ENCODE results near the gene RAPGEF1.
A peak's percentile ranks its signal among the peaks of the same experiment; 100 is the strongest.

Gene RAPGEF1

GRCh38 chr9:131583836-131584555, 155.9 kb downstream of the RAPGEF1 start:
- Mint-ChIP-seq H3K4me3 (no peak overlapping the region), H3K9me3 (no peaks in the 10 kb centered on the region), H3K36me3 (peaks cover 62% of the 10 kb centered on the region), H3K27ac (peak overlapping the region; percentile 84), H3K27me3 (no peaks in the 10 kb centered on the region), H3K4me1 (peaks cover 41% of the 10 kb centered on the region)
- DNase-seq = no peak
- CTCF ChIA-PET = interaction anchor here (2.0 to 2.1 kb wide), 2 partner anchors 155 to 156 kb away, joined by 6 to 9 read pairs; partner anchors contain the start of gene RAPGEF1

DNA sequence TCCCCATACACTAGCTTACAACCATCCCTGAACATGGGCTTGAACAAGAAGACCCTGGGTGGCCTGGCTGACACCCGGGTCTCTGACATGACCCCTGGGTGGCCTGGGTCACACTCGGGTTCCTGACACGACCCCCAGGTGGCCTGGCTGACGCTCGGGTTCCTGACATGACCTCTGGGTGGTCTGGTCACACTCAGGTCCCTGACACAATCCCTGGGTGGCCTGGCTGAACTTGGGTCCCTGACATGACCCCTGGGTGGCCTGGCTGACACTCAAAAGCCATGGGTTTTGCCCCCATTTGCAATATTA, 156.6 kb downstream of the RAPGEF1 start:
- no peaks in the 10 kb centered on the region for H3K9me3 Mint-ChIP-seq
- no peaks in the 10 kb centered on the region for H3K27me3 Mint-ChIP-seq
- peak overlapping the region; percentile 9 for H3K27ac Mint-ChIP-seq
- no peak for DNase-seq
- peaks cover 45% of the 10 kb centered on the region for H3K4me1 Mint-ChIP-seq
- no peak overlapping the region for H3K4me3 Mint-ChIP-seq
- H3K36me3 Mint-ChIP-seq = peaks cover 62% of the 10 kb centered on the region
- CTCF ChIA-PET = no interaction called here

DNA sequence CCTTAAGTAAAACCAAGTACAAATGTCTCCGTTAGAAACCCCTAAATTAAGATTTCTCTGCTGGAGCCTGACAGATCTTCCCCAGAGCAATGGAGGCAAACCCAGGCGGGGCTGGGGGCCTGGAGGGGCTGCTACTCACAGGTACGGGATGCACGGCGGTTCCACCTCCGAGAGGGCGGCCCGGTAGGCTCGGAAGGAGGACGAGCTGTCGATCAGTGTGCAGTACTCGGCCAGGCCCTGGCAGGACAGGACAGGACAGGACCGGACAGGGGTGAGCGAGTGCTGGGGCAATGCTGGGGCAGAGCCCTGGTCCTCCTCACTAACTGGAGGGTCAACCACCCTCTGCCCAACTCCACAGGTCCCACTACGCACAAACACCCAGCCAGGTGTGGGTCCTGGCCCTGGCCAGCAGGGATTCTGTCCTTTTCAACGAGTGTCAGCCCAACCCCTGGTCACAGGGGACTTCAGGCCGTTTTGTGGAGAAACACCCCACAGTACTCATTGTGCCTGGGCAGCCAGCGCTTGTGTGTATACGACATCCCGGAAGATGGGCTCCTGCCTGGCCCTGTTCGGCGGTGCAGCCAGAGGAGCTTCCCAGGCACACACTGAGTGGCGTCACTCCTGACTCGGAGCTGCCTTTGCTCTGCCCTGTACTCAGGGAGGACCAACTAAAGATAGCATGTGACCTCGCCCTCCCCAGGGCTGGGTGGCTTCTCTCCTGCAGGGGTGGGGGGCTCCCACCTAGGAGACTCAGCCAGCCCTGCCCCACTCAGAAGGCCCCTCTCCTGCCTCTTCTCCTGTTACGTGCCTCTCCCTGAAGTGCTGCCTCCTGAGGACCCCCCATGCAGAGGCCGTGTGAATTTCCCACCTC, 157.2 kb downstream of the RAPGEF1 start:
- CTCF ChIA-PET = interaction anchor here (1.1 kb wide), 1 partner anchor 31 kb away, joined by 3 read pairs; no protein-coding TSS in a partner anchor
- Mint-ChIP-seq H3K36me3 (peaks cover 63% of the 10 kb centered on the region), H3K4me3 (no peak overlapping the region), H3K27ac (peak overlapping the region; percentile 37), H3K4me1 (peaks cover 50% of the 10 kb centered on the region), H3K27me3 (no peaks in the 10 kb centered on the region), H3K9me3 (no peaks in the 10 kb centered on the region)
- no peak for DNase-seq

DNA sequence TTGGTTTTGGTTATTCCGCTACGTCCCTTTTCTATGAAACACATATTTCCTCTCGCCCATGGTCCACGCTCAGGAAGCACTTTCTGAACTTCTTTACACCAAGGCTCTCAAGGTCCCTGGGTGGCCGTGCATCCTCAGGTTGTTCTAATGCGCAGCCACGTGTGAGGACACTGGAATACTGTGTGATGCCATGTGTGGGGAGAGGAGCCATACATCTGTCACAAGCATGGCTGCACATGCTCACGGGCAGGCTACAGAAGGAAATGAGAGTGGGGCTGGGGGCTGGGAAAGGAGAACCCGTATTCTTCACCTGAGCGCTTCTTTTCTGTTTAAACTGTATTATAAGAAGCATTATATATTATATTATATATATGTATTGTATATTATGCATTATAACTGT, 157.8 kb downstream of the RAPGEF1 start:
- no peak for DNase-seq
- Mint-ChIP-seq H3K9me3 (no peaks in the 10 kb centered on the region), H3K4me3 (no peak overlapping the region), H3K4me1 (peaks cover 50% of the 10 kb centered on the region), H3K36me3 (peaks cover 63% of the 10 kb centered on the region), H3K27me3 (no peaks in the 10 kb centered on the region), H3K27ac (peak overlapping the region; percentile 3)
- CTCF ChIA-PET = interaction anchor here (1.1 kb wide), 1 partner anchor 31 kb away, joined by 3 read pairs; no protein-coding TSS in a partner anchor

- peak overlapping the region; percentile 75 for H3K27ac Mint-ChIP-seq
- H3K4me3 Mint-ChIP-seq = no peak overlapping the region
- H3K4me1 Mint-ChIP-seq = peaks cover 43% of the 10 kb centered on the region
- no peaks in the 10 kb centered on the region for H3K9me3 Mint-ChIP-seq
- H3K36me3 Mint-ChIP-seq = peaks cover 56% of the 10 kb centered on the region
- DNase-seq = no peak
- no peaks in the 10 kb centered on the region for H3K27me3 Mint-ChIP-seq
- CTCF ChIA-PET = interaction anchor here (2.0 kb wide), 1 partner anchor 167 kb away, joined by 8 read pairs; no protein-coding TSS in a partner anchor
These were observed 159.5 kb downstream of the RAPGEF1 start for GRCh38 chr9:131580358-131580757.

- H3K4me1 Mint-ChIP-seq = peaks cover 38% of the 10 kb centered on the region
- CTCF ChIA-PET = interaction anchor here (1.3 to 2.0 kb wide), 4 partner anchors 10 to 230 kb away, joined by 3 to 8 read pairs (median 6); no protein-coding TSS in a partner anchor
- peaks cover 52% of the 10 kb centered on the region for H3K36me3 Mint-ChIP-seq
- DNase-seq = no peak
- peak overlapping the region; percentile 75 for H3K27ac Mint-ChIP-seq
- H3K9me3 Mint-ChIP-seq = no peaks in the 10 kb centered on the region
- H3K4me3 Mint-ChIP-seq = no peak overlapping the region
- no peaks in the 10 kb centered on the region for H3K27me3 Mint-ChIP-seq
These were observed 160.1 kb downstream of the RAPGEF1 start for GRCh38 chr9:131579789-131580211.

DNA sequence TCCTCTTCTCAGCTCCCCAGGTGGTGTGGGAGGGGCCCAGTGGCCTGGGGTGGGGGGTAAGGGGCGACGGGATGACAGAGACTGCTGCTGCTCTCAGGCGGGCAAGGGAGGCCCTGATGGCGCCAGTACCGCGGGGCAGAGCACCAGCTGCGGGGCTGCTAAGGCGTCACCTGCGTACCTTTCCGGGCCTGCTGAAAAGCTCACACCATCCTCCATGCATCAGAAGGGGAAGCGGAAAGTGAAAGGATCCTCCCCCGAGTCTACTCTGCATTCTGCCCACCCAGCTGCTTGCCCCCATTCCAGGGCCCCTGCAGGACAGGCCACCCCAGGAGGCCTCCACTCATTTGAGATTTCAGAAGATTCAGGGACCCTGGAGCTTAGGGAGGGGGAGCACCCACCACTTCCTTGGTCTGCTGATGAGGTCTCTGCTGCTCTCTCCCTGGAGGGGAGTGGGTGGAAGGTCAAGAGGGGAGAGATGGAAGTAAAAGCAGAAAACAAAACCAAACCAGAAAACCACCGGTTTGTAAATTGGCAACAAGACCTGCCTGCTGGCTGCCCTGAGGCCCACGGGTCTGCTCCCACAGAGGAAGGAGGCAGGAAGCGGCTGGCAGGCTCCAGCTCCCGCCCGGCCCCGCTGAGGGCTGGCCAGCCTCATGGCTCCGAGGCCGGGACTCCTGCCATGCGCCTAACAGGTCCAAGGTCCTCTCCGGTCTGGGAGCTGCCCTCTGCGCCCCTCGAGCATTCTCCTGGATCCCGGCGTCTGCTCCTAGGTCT, 161.0 kb downstream of the RAPGEF1 start:
- peak; percentile 77 for DNase-seq
- peaks cover 48% of the 10 kb centered on the region for H3K36me3 Mint-ChIP-seq
- peak overlapping the region; percentile 96 for H3K27ac Mint-ChIP-seq
- no peaks in the 10 kb centered on the region for H3K9me3 Mint-ChIP-seq
- CTCF ChIA-PET = interaction anchor here (1.1 to 2.0 kb wide), 6 partner anchors 11 to 229 kb away, joined by 3 to 8 read pairs (median 4); no protein-coding TSS in a partner anchor
- H3K4me3 Mint-ChIP-seq = peak overlapping the region; percentile 41
- no peaks in the 10 kb centered on the region for H3K27me3 Mint-ChIP-seq
- H3K4me1 Mint-ChIP-seq = peaks cover 32% of the 10 kb centered on the region

- Mint-ChIP-seq H3K27me3 (no peaks in the 10 kb centered on the region), H3K27ac (peak overlapping the region; percentile 96), H3K4me1 (peaks cover 28% of the 10 kb centered on the region), H3K36me3 (peaks cover 43% of the 10 kb centered on the region), H3K4me3 (no peak overlapping the region), H3K9me3 (no peaks in the 10 kb centered on the region)
- CTCF ChIA-PET = interaction anchor here (1.3 to 1.6 kb wide), 2 partner anchors 14 to 162 kb away, joined by 4 to 6 read pairs; no protein-coding TSS in a partner anchor
- no peak for DNase-seq
These were observed 161.9 kb downstream of the RAPGEF1 start for GRCh38 chr9:131578021-131578420.

GRCh38 chr9:131577005-131578000, 162.6 kb downstream of the RAPGEF1 start:
- Mint-ChIP-seq H3K36me3 (peaks cover 47% of the 10 kb centered on the region), H3K9me3 (no peaks in the 10 kb centered on the region), H3K27me3 (no peaks in the 10 kb centered on the region), H3K4me1 (peaks cover 28% of the 10 kb centered on the region), H3K27ac (peak overlapping the region; percentile 96), H3K4me3 (no peak overlapping the region)
- CTCF ChIA-PET = no interaction called here
- DNase-seq = no peak

- no peak overlapping the region for H3K4me3 Mint-ChIP-seq
- H3K27me3 Mint-ChIP-seq = no peaks in the 10 kb centered on the region
- peaks cover 28% of the 10 kb centered on the region for H3K4me1 Mint-ChIP-seq
- H3K36me3 Mint-ChIP-seq = peaks cover 40% of the 10 kb centered on the region
- CTCF ChIA-PET = no interaction called here
- no peak for DNase-seq
- H3K9me3 Mint-ChIP-seq = no peaks in the 10 kb centered on the region
- H3K27ac Mint-ChIP-seq = peak overlapping the region; percentile 14
These were observed 163.7 kb downstream of the RAPGEF1 start for GRCh38 chr9:131575946-131576853.

GRCh38 chr9:131574730-131575640, 164.9 kb downstream of the RAPGEF1 start:
- no peak overlapping the region for H3K27ac Mint-ChIP-seq
- H3K36me3 Mint-ChIP-seq = peaks cover 35% of the 10 kb centered on the region

More at GRCh38 chr9:131574730-131575640, 164.9 kb downstream of the RAPGEF1 start:
- CTCF ChIA-PET = no interaction called here
- Mint-ChIP-seq H3K27me3 (no peaks in the 10 kb centered on the region), H3K9me3 (no peaks in the 10 kb centered on the region), H3K4me1 (peaks cover 28% of the 10 kb centered on the region), H3K4me3 (no peak overlapping the region)
- DNase-seq = no peak

Data from activated naive CD4-positive, alpha-beta T cell treated with anti-CD3 and anti-CD28 coated beads, Interleukin-2, amount 10 ng/mL, durations not matched to agents 7 days and 5 days (primary cell).